ENCODE measurements around the gene RFXANK.
"Not testable (repeated sequence)": the region's sequence is repeated elsewhere in the genome, so short reads cannot be mapped to it uniquely, and the experiment has no call there.

The RFXANK gene

GRCh38 chr19:19192078-19192882 is at the start of gene RFXANK, which contains the start of gene BORCS8:
Gene RFXANK (plus strand): TSS chr19:19192258. CDS start chr19:19193947, 1,689 bp downstream.
Gene BORCS8 (minus strand): TSS chr19:19192152. CDS start chr19:19192117, 35 bp downstream.
- peak; percentile 96 for DNase-seq (ENCODE audit: low read depth)
- peak within 1 kb of the TSS; percentile 86 for H3K4me3 ChIP-seq (ENCODE audit: low read depth, low read length)

GRCh38 chr19:19142347-19142746 is 49.7 kb upstream of the RFXANK start:
- no peak for DNase-seq (ENCODE audit: low read depth)
- no peak overlapping the region for H3K4me3 ChIP-seq (ENCODE audit: low read depth, low read length)

GRCh38 chr19:19145281-19145680 is 46.8 kb upstream of the RFXANK start:
- H3K4me3 ChIP-seq (ENCODE audit: low read depth, low read length): no peak overlapping the region
- no peak for DNase-seq (ENCODE audit: low read depth)

GRCh38 chr19:19145684-19146608 is 46.1 kb upstream of the RFXANK start:
- DNase-seq (ENCODE audit: low read depth): peak; percentile 8
- H3K4me3 ChIP-seq (ENCODE audit: low read depth, low read length): no peak overlapping the region

- no peak overlapping the region for H3K4me3 ChIP-seq (ENCODE audit: low read depth, low read length)
- no peak for DNase-seq (ENCODE audit: low read depth)
Observed at GRCh38 chr19:19146865-19147264, 45.2 kb upstream of the RFXANK start.

GRCh38 chr19:19147344-19147743 is 44.7 kb upstream of the RFXANK start:
- DNase-seq (ENCODE audit: low read depth): no peak
- no peak overlapping the region for H3K4me3 ChIP-seq (ENCODE audit: low read depth, low read length)

GRCh38 chr19:19148504-19148903 is 43.6 kb upstream of the RFXANK start:
- DNase-seq (ENCODE audit: low read depth); H3K4me3 ChIP-seq (ENCODE audit: low read depth, low read length): not testable (repeated sequence)

- DNase-seq (ENCODE audit: low read depth): no peak
- H3K4me3 ChIP-seq (ENCODE audit: low read depth, low read length): no peak overlapping the region
Observed at GRCh38 chr19:19149435-19149834, 42.6 kb upstream of the RFXANK start.

GRCh38 chr19:19151418-19151817 is 40.6 kb upstream of the RFXANK start:
- H3K4me3 ChIP-seq (ENCODE audit: low read depth, low read length): no peak overlapping the region
- no peak for DNase-seq (ENCODE audit: low read depth)

- DNase-seq (ENCODE audit: low read depth): no peak
- no peak overlapping the region for H3K4me3 ChIP-seq (ENCODE audit: low read depth, low read length)
Observed at GRCh38 chr19:19152668-19153384, 39.2 kb upstream of the RFXANK start.

- no peak for DNase-seq (ENCODE audit: low read depth)
- no peak overlapping the region for H3K4me3 ChIP-seq (ENCODE audit: low read depth, low read length)
Observed at GRCh38 chr19:19154768-19155494, 37.1 kb upstream of the RFXANK start.

GRCh38 chr19:19155495-19156219 is 36.4 kb upstream of the RFXANK start:
- DNase-seq (ENCODE audit: low read depth): no peak
- H3K4me3 ChIP-seq (ENCODE audit: low read depth, low read length): no peak overlapping the region

GRCh38 chr19:19157808-19158207 is 34.2 kb upstream of the RFXANK start:
- H3K4me3 ChIP-seq (ENCODE audit: low read depth, low read length): no peak overlapping the region
- DNase-seq (ENCODE audit: low read depth): no peak

GRCh38 chr19:19159534-19159933 is 32.5 kb upstream of the RFXANK start:
- DNase-seq (ENCODE audit: low read depth): no peak
- H3K4me3 ChIP-seq (ENCODE audit: low read depth, low read length): no peak overlapping the region

- no peak overlapping the region for H3K4me3 ChIP-seq (ENCODE audit: low read depth, low read length)
Observed at GRCh38 chr19:19160461-19161035, 31.5 kb upstream of the RFXANK start.

GRCh38 chr19:19162495-19162894 is 29.6 kb upstream of the RFXANK start:
- H3K4me3 ChIP-seq (ENCODE audit: low read depth, low read length): no peak overlapping the region

More at GRCh38 chr19:19160461-19161035, 31.5 kb upstream of the RFXANK start:
- no peak for DNase-seq (ENCODE audit: low read depth)

GRCh38 chr19:19165396-19165795 is 26.7 kb upstream of the RFXANK start:
- no peak overlapping the region for H3K4me3 ChIP-seq (ENCODE audit: low read depth, low read length)
- no peak for DNase-seq (ENCODE audit: low read depth)

More at GRCh38 chr19:19162495-19162894, 29.6 kb upstream of the RFXANK start:
- DNase-seq (ENCODE audit: low read depth): no peak

GRCh38 chr19:19167612-19168011 is 24.4 kb upstream of the RFXANK start:
- H3K4me3 ChIP-seq (ENCODE audit: low read depth, low read length): no peak overlapping the region
- no peak for DNase-seq (ENCODE audit: low read depth)

Measured in skeletal muscle cell (primary cell).